Glomerular endothelial cell (primary cell): Measurements from ENCODE around the gene MYO3B. TPM values are rescaled to one million over a fixed set of nuclear protein-coding genes. Genes with fewer than 3 reads are reported as not detected.

Experiments
- DNase-seq: peaks from one replicate; pipeline ENCODE4 v3.0.0-alpha.2; 2011; ENCODE audit warnings: low read depth, low spot score; ENCODE audit errors: extremely low read depth
- total RNA-seq: library from RNA; depleted of rRNA; stranded (reverse); fragments of >200 nt; gene quantifications from 2 replicates; pipeline ENCODE4 v1.2.3, GENCODE V29; 2015

Gene MYO3B
- total RNA-seq, 1 donor from 2014 or later: not detected

DNA sequence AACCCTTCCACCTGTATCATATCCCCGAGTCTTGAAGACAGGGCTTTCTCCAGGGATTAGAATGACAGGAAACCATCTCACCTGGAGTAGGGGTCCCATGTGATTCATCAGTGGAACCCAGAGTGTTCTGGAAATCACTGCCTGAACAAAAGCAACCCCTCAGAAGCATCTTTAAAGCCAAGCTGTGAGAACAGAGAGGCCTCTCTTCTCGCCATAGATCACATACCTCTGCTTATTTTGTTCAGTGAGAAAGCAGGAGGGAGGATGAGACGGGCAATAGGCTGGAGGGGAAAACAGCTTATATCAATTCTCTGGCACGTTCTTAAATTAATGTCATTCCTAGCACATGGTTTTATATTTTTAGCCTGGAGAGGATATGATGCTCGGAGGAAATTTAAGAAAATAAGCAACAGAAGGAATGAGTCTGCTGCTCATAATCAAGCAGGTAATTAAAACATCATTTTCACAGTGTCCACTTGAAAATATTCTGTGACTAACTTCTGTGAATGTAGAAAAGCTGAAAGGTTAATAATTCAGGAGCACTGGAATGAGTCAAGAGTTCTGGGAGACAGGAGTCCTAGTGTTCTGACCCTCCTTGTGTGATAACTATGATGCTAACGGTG, 323.6 kb downstream of the MYO3B start:
- DNase-seq: no peak

DNA sequence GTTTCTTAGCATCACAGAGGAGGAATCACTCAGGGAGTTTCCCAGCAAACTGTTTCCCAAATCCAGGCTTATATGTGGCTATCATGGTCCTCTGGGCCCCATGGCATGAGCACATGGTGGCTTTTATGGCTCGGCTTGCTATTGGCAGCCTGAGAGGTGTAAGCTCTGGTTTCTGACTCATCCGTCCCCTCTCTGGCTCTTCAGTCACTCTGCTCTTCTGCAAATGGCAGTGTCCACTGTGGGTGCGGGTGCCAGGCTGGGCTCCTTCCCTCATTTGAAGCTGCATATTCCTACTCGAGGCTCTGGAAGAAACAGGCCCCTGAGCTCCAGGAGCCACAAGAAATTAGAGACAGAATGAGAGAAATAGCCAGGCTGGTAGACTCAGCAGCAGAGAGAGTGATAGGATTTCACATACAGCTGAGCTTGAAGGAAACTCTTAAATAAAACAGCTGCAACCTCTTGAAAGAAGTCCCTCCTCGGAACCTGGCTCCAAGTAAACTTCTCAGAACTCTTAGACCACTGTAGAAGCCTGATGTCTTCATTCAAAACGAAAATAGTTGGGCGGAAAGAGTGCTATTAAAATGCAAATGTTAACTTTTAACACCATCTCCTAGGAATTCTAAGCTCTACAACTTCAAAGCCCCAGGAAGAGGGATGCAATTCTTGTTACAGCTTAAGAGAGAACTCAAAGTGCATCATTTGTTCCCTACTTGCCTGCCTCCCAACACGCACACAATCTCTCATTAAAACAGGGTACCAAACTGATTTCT, 324.6 kb downstream of the MYO3B start:
- no peak for DNase-seq

DNA sequence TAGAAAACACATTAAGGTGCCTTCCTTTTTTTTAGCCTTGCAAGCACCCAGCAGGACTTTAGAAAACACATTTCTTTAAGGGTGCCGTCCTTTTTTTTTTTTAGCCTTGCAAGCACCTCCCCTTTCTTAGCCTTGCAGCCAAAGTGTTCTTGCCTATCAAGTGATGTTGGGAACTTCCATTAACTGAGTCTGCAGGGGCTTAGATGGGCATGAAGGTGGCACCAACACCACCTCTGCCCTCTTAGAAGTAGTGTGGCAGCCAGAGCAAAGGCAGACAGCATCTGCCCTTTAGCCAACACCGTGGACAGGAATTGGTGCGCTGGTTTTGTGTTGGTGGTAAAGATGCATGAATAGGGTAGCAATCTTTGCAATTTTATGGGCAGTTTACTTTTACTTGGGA, 325.6 kb downstream of the MYO3B start:
- DNase-seq: no peak

DNA sequence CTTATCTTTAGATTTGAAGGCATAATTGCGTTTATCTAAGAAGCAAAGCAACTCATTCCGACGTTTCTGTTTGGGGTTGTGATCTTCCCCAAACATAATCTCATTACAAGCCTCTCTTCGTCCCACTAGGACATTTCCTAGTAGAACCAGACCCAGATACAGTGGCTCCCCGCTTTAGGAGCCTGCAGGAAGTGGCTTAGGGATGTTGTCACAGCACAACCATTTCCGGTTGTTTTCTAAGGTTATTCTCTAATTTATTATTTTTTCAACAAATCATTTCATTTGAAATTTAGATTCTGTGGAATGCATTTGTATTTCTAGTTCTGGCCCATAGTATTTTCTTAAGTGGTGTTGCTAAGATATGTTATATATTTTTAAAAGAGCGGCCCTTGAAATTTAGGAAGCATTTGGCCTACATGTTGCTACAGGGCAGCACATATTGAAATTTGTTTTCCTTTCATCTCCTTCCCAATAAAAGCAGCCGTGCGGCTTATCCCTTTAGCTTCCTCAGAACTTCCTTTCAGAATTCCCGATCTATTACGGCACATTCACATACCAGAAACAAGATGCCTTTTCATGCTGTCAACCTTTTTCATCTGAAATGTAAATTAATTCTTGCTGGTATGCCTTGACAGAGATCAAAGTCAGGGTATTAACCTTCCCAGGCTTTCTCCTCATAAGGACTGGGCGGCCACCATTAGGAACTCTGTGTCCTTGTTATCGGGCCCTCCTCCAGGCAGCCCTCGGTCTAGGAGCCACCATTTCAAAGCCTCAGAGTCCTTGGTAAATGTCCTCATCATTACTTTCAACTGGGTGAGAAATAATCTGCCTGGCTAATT, 326.2 kb downstream of the MYO3B start:
- no peak for DNase-seq

DNA sequence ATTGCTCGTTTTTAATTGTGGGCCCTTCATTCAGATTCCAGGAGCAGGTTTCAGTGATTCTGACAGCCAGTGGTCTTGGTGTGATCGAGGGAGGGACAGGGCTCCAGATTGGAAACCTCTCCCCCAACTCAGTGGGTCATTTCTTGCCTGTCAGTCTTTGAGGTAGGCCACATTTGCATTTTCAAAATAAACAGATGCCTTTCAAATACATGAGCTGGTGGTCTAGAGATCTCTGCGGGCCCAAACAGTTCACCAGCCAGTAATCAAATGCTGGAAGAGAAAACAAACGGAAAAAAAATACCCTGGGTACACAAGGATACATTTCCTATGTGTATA, 326.8 kb downstream of the MYO3B start:
- no peak for DNase-seq

DNA sequence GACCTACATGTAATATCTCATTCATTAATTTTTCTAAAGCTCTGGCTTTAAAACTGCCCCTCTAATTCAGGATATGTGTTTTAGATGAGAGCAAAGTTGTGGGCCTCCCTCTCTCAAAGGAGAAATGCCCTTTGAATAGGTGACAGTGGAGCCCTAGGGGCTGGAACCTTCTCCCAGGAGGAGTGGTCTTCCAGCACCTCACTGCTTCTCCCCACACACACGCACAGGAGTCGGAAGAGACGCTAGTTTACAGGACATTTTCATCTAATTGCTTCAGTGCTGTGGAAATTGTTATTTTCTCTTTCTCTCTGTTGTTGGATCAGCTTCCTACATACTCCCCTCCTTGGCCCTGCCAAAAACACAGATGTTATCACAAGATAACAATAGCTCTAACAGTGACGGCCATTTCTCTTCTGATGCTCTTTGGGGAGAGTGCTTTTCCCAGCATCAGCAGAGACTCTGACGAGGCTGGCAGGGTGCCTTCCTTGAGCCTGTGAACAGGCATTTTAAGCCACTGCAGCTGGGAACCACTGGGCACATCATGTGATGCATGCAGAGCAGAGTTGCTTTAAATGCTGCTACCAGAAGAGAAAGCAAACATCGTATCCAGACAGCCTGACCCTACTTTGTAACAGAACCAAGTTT, 327.8 kb downstream of the MYO3B start:
- no peak for DNase-seq

DNA sequence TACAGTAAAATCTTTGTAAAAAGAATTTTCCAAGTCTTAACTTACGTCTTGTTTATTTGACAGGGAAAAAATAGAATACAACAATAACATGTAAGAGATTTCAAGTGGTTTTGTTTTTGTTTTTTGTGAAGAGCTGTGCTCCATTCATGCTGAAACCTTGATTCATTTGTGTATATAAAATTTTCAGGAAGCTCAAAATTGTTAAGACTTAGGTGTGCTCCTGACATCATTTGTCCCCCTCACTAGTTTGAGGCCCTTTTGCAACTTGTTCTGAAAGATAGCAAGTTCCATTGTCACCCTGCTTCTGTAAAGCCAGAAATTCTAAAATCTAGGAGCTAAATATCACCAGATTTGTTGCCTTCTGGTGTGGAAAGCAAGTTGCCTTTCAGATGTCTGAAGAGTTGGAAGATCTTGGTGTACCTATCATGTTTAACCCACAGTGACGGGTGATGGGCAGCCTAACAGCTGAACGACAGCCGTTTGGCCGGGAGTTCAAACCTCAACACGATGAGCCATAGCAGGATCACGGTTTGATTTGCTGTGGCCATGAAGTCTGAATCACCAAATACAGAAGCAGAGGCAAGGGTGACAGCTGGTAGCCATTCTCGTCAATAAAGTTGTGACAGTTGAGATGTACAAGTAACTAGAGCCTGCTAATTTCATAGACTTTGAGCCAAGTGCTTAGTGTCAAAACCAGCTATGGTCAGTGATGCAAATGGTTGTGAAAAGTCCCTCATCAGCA, 331.7 kb downstream of the MYO3B start:
- no peak for DNase-seq

DNA sequence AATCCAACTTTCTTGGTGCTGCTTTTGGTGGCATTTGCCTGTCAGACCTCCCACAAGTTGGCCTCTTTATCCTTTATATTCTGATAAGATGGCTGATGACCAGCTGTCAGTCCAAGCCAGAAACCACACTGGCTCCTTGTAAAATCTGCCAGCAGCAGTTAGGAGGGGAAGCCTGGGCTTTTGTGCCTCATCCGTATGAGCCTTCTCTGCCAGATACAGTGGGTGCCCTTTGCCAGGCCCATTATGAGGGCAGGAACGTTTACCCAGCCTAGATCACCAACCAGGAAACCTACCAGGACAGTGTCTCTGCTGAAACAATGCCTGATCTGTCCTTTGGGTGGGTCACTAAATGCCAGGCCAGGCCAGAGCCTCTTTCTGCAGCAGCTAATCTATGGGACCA, 334.3 kb downstream of the MYO3B start:
- no peak for DNase-seq

DNA sequence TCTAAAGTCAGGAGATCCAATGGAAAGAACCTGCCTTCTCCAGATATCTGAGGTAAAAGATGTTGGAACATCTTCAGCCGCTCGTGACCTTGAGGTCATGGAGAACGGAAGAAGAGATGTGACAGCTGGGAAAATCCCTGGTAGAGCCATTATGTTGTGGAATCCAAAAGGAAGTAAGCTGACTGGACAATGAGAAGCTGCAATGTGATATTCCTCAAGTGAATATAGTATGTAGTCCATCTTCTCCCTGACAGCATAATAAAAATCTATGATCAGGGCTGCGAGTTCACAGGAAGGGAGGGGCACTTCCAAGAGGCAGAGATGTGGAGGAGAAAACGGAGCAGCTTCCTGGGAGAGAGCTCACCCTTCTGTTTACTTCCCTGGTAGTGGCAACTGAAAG, 336.2 kb downstream of the MYO3B start:
- no peak for DNase-seq

DNA sequence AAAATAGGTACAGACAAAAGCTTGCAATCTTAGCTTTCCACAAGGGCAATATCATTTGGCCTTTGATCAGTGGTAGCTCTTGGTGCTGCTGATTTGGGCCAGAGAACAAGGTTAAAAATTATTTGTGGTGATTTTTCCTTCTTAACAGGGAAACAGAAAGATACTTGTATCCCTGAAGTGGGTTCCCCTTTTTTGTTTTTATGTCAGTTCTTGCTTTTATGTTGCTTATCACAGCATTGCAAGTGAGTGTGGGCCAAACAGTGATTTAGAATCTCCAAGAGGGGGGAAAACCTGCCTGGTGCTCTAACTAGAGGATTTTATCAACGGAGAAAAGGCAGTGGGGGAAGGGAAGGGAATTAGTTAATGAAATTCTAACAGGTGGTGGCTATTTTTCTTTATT, 339.6 kb downstream of the MYO3B start:
- DNase-seq: no peak

DNA sequence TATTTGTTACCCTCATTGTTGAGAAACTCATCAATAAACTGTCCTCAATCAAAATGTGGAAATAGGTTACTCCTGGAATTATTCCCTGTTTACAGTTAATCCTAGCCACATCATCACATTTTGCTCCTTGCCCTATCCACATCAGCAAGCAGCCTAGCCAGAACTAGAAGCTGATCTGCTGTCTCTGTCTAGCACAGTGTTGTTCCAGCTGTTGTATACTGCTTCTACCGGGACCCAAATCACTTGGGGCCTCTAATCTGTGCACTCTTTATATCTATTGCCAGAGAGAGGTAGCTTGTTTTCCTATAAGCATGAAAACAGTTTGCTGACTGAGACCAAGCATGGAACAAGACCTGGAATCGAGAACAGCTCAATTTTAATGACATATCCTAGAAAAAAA, 341.0 kb downstream of the MYO3B start:
- no peak for DNase-seq

DNA sequence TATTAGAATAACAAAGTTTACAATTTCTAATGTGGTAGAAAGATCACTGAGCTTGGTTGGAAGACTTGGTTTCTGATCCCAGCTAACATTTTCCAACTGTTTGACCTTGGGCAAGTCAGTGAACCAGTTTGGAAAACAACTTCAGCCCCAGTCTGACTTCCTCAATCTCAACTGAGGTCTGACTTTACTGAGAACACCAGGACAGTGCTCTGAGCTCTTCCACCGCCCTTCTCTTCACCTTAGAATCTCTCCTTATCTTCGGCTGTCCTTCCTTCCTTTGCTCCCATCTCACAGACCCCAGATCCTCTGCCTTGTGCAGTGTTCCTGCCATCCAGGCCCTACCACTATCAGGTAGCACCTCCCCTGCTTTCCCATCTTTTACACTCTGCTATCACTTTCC, 343.4 kb downstream of the MYO3B start:
- no peak for DNase-seq

DNA sequence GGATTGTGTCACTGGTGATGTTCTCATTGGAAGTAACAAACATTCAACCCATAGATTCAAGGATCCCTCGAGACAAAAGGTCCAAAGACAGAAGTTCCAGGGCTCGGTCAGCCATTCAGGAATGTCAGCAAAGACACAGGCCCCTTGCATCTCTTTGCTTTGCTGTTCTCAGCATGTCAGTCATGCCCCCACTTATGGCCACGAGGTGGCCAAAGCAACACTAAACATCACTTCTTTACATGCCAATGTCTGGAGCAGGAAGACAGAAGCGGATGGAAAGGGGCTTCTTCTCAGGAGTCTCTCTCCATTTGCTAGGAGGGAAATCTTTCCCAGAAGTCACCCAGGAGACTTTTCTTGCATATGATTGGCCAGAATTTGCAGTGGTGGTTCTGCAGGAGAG, 345.6 kb downstream of the MYO3B start:
- DNase-seq: no peak

DNA sequence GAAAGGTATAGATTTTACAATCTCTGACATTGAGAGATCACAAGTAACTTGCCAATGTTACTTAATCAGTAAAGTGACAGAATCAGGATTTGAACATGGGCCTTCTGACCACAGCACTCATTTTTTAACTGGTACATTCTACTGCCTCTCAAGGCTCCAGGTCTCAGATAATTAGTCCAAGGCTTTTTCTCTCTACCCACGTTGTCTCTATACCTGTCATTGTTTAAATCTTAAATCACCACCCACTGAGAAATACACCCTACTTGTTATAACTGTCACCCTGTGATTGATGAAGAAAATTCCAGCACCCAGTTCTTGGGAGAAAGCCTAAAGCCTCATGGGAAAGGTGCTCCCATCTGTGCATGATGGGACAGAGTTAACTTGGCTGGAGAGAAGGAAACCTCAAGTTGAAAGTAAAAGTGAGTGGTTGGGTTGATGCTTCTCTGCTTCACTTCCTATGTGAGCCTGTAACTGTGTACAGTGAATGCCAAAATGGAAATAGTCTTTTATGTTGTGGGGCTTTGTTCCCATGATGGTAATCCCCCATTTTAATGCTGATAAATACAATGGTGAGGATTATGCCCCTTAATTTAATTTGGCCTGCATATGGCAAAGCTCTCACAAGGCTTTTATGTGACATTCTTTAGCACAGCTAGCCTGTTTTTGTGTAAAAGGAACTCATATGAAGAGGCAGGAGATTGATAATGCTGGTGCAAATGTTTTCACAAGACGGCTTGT, 347.1 kb downstream of the MYO3B start:
- no peak for DNase-seq

DNA sequence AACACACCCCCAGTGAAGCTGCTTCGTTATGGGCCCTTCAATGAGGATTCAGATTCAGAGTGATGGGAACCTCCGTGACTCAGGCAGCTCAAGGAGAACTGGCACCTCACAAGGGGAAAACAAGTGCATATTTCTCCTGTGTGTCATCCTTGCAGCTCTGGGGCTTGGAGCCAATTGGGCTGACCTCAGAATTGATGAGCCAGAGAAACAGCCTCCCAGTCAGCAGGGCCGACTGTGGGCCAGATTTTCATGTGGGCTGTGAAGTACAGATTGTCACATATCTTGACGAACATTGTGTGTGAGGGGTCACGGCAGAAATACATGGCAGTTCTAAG, 347.6 kb downstream of the MYO3B start:
- DNase-seq: peak; percentile 90

DNA sequence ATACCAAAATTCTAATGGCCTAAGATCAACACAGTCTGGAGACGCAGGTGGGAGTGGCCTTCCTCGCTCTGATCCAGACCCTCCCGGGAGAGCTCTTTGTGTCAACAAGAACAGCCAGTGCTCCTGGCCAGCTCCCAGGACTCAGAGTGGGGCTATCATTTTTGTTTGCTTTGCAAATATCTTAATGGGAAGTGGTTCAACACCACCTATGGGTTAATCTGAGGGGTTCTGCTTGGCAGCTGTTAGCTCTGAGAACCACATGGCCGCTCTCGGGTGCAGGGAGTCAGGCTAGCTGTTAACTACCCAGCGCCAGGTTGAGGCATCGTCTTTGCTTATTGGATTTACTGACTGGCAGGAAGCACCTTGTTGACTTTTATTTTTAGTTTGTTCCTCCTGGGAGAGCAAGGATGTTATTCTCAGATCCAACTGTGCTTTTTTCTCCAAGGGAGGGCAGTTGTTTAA, 352.4 kb downstream of the MYO3B start:
- DNase-seq: no peak

DNA sequence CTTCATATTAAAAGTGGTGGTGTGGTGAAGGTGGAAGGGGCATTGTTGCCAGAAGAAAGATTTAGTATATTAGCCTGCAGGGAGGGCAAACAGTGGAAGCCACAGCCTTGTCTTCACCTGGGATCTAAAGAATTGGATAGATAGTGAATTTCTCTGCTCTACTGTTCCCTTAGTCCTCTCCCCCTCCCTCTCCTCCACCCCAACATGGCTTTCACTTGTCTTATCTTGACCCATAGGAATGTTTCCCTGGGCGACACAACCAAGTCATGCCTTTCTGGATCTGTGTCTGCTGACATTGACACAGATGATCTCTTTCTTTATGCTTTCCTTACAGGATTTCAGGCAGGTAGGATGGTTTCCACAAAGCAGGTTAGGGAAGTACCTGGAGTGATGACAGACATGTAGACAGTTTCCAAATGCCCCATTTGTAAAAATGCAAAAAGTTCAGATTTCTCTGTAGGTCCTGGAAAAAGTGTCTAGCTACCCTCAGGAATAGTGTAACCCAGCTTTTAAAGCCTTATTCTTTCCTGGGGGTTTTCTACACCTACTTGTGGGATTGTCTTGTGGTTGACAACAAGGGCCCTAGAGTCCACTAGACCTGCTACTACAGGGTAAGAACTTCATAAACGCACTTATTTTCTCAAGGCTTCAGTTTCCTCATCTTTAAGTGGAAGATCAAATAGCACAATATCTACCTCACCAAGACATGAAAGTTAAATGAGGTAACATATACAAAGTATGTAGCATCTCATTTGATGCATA, 353.0 kb downstream of the MYO3B start:
- DNase-seq: no peak

DNA sequence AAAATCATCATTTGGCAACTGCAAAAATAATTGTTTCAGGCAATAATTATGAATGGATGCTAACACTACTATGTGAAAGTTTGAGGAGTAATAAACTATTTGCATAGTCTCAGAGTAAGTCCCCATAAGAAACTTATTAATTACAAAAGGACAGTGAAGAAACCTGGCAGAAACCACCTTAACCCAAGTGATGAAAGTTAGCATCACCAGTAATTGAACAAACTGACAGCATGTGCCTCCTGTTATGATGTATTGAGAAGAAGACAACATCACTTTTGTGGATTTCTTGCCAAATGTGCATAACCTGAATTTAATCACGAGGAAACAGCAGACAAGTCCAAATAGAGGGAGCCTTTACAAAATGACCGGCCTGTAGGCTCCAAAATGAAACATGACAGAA, 353.9 kb downstream of the MYO3B start:
- no peak for DNase-seq

DNA sequence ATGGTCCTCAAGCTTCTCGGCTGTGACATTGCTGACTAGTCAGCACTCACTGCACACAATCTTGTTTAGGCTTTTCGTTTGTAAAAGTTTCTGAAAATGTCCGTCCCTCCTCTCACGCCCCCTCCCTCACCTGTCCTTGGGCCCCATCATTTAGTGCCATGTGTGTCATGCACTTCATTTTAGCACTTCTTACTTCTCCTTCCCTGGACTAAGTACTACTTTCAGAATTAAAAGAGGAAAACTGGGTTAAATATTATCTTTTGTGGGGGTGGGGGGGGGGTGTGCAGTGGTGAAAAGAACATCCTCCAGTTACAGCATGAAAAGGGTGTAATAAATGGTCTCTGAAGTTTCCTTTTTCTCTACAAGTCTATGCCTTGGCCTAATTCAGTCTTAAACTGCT, 355.2 kb downstream of the MYO3B start:
- no peak for DNase-seq
